Adrenal gland (tissue), 5 donors: Measurements from ENCODE around the gene GAGE13.
"Not testable (repeated sequence)": the region's sequence is repeated elsewhere in the genome, so short reads cannot be mapped to it uniquely, and the experiment has no call there.

ENCODE experiments used
- POLR2A ChIP-seq, 2 donors: fragments of 450-650 bp; IDR thresholded peaks; one replicate each; pipeline ENCODE4 v1.6.1; 2017; ENCODE audit warnings: antibody characterized with exemption in 2 of 2, mild to moderate bottlenecking in 2 of 2, moderate library complexity in 1 of 2
- TF ChIP-seq, protein P1 (sequence below), 6 experiments: fragments of 450-650 bp in 4 of 6; fragments of 200-600 bp in 2 of 6; sonication (generic) in 1 of 6; IDR thresholded peaks; 1 replicate in 5 of 6; 2 replicates in 1 of 6; pipeline versions ENCODE4 v1.5.1 to v1.8.0; 2016 to 2021; ENCODE audit warnings: antibody characterized with exemption in 6 of 6, mild to moderate bottlenecking in 2 of 6, moderate library complexity in 1 of 6
- donor health status: DM: no; HTN: no; CAD: no.

DNA sequence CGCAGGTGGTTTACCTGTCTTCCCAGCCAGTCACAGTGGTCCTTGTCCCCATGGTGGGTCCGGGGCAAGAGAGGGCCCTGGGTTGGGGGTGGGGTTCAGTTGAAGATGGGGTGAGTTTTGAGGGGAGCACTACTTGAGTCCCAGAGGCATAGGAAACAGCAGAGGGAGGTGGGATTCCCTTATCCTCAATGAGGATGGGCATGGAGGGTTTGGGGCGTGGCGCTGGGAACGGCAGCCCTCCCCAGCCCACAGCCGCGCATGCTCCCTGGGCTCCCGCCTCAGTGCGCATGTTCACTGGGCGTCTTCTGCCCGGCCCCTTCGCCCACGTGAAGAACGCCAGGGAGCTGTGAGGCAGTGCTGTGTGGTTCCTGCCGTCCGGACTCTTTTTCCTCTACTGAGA lies 9.6 kb upstream of the GAGE13 start, which contains the start of gene GAGE12J:
- not testable (repeated sequence) for TF ChIP-seq POLR2A (IDR thresholded peaks at IDR 0.05)
- TF ChIP-seq, protein P1, sequence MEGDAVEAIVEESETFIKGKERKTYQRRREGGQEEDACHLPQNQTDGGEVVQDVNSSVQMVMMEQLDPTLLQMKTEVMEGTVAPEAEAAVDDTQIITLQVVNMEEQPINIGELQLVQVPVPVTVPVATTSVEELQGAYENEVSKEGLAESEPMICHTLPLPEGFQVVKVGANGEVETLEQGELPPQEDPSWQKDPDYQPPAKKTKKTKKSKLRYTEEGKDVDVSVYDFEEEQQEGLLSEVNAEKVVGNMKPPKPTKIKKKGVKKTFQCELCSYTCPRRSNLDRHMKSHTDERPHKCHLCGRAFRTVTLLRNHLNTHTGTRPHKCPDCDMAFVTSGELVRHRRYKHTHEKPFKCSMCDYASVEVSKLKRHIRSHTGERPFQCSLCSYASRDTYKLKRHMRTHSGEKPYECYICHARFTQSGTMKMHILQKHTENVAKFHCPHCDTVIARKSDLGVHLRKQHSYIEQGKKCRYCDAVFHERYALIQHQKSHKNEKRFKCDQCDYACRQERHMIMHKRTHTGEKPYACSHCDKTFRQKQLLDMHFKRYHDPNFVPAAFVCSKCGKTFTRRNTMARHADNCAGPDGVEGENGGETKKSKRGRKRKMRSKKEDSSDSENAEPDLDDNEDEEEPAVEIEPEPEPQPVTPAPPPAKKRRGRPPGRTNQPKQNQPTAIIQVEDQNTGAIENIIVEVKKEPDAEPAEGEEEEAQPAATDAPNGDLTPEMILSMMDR (IDR thresholded peaks at IDR 0.05) = not testable (repeated sequence)
